IPS-18c (cell line): ENCODE data around the gene WAC.
"Not testable (repeated sequence)": the region's sequence is repeated elsewhere in the genome, so short reads cannot be mapped to it uniquely, and the experiment has no call there.

Experiments used
- H3K4me3 ChIP-seq: 2 replicates; pipeline ENCODE4 v1.7.0; 2013; ENCODE audit warnings: low read depth, mild to moderate bottlenecking, low read length, moderate library complexity; ENCODE audit not compliant: insufficient read depth
- H3K9me3 ChIP-seq: one replicate; pipeline ENCODE4 v1.6.1; 2013; ENCODE audit warnings: mild to moderate bottlenecking, low read length, moderate library complexity; ENCODE audit not compliant: control insufficient read depth, insufficient read depth

The WAC gene

DNA sequence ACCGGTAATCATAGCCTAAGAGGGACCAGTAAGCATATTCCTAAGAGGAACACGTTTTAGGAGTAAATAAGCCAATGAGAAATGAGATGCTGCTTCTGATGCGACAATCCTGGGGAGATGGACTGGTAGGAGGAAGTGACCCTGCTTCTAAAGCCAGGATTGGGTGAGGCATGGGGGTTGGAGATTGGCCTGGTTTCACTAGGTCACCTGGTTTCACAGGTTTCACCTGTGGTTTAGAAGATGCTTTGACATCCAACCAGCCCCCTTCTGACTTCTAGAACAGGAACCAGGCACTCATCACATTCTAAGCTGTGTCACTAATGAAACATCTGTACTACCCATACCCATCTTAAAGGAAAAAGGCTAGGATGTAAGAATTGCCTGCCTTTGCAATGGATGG lies 91.4 kb downstream of the WAC start:
- Histone ChIP-seq H3K9me3 (no peaks in the 10 kb centered on the region), H3K4me3 (no peak overlapping the region)

- no peak overlapping the region for H3K4me3 ChIP-seq
- no peaks in the 10 kb centered on the region for H3K9me3 ChIP-seq
These were observed 94.2 kb downstream of the WAC start for GRCh38 chr10:28627102-28627501.

GRCh38 chr10:28628184-28628893 lies 95.4 kb downstream of the WAC start:
- Histone ChIP-seq H3K9me3 (no peaks in the 10 kb centered on the region), H3K4me3 (no peak overlapping the region)

- Histone ChIP-seq H3K9me3 (no peaks in the 10 kb centered on the region), H3K4me3 (no peak overlapping the region)
These were observed 99.1 kb downstream of the WAC start for GRCh38 chr10:28631896-28632583.

GRCh38 chr10:28632584-28632945 lies 99.6 kb downstream of the WAC start:
- H3K9me3 ChIP-seq = no peaks in the 10 kb centered on the region

DNA sequence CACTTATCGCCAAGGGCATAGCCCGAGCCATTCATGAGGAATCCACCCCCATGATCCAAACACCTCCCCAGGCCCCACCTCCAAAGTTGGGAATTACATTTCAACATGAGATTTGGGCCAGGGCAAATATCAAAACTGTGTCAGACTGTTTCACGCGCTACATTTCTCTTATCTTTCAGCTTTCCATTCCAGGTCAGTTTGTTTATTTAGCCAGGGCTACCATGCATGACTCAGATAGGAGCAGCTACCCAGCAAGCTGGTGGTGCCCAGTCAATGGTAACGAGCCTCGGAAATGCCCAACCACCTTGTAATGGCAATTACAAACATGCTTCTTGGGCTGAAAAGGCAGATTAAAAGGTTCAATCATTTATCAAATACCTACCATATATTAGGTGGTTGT lies 100.8 kb downstream of the WAC start:
- Histone ChIP-seq H3K4me3 (no peak overlapping the region), H3K9me3 (no peaks in the 10 kb centered on the region)

More at GRCh38 chr10:28632584-28632945, 99.6 kb downstream of the WAC start:
- H3K4me3 ChIP-seq = no peak overlapping the region

- Histone ChIP-seq H3K4me3 (no peak overlapping the region), H3K9me3 (no peaks in the 10 kb centered on the region)
These were observed 104.4 kb downstream of the WAC start for GRCh38 chr10:28637346-28637745.

- H3K4me3 ChIP-seq = no peak overlapping the region
- H3K9me3 ChIP-seq = no peaks in the 10 kb centered on the region
These were observed 105.5 kb downstream of the WAC start for GRCh38 chr10:28638392-28638791.

DNA sequence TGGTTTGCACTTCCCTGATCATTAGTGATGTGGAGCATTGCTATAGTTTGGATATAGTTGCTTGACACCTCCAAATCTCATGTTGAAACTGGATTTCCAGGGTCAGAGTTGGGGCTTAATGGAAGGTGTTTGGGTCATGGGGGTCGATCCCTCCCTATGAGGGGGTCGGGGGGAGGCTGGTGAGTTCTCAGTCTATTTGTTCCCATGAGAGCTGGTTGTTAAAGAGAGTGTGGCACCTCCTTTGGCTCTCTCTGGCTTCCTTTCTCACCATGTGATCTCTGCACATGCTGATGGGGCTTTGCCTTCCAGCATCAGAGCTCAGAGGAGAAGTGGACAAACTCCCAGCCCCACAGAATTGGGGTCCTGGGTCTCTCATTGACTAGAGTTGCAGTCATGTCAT lies 107.6 kb downstream of the WAC start:
- no peaks in the 10 kb centered on the region for H3K9me3 ChIP-seq
- H3K4me3 ChIP-seq = no peak overlapping the region

DNA sequence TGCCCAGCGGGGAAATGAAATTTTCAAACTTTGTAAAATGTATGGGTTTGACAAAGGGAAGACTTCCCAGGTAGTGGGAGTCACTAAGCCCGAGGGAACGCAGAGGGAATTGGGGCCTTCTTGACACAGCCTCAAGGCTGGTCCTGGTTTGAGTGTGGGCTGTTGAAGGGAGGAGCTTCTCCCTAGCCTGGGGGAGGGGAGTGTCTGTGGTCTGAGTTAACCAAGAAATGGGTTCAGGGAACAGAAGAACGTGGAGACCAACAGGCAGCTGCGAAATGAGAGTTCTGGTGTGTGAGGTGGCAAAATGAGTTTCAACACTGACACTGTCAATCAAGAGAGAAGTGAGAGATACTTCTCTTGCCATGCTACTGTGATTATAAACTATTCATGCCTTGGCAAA lies 111.7 kb downstream of the WAC start:
- H3K9me3 ChIP-seq = no peaks in the 10 kb centered on the region
- H3K4me3 ChIP-seq = no peak overlapping the region

DNA sequence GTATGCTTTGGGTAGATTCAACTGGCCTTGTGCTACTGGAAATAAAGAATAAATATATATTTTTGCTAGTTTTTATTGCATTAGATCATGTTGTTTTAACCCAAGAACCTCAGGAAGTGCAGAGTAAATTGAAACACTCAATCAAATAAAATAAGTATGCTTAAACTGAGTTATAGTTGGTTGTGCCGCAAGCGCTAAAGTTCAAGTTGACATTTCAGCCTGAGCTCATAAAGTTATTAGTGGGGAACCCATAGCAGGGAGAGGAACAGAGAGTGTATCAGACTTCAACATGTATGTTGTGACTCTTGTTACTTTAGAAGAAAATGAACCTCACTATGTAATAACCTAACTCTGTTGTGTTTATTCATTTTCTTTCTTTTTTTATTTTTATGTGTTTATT lies 119.2 kb downstream of the WAC start:
- no peak overlapping the region for H3K4me3 ChIP-seq

DNA sequence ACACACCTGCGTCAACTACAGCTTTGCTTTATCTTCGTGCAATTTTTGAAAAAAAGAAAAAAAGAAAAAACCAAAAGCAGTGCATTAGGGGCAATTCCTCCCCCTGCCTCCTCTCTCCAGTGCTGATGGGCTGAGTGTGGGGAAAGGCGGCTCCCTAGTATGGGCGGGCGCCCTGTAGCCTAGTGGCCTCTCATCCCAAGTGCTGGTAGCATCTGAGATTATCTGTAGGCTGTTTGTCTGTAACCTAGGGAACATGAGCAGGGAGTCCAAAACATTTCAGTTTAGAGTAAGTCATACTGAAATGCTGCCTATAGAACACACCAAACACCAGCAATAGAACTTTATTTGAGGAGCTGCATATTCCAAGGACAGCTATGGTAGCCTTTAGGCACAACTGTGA lies 119.8 kb downstream of the WAC start:
- no peaks in the 10 kb centered on the region for H3K9me3 ChIP-seq
- no peak overlapping the region for H3K4me3 ChIP-seq

More for the DNA sequence above, 119.2 kb downstream of the WAC start:
- no peaks in the 10 kb centered on the region for H3K9me3 ChIP-seq

DNA sequence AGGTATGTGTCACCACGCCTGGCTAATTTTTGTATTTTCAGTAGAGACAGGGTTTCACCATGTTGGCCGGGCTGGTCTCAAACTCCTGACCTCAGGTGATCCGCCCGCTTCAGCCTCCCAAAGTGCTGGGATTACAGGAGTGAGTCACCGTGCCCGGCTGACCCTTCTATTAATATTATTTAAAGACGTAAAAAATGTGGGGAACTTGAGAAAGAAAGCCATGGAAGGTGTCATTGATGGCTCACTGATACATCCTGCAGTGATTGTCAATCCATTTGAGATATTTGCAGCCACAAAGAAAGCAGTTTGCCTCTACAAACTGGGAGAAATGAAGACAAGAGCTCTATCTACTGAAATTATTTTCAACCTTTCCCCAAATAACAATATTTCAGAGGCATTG lies 125.9 kb downstream of the WAC start:
- H3K9me3 ChIP-seq, H3K4me3 ChIP-seq: not testable (repeated sequence)

GRCh38 chr10:28661035-28661434 lies 128.1 kb downstream of the WAC start:
- no peak overlapping the region for H3K4me3 ChIP-seq
- no peaks in the 10 kb centered on the region for H3K9me3 ChIP-seq

DNA sequence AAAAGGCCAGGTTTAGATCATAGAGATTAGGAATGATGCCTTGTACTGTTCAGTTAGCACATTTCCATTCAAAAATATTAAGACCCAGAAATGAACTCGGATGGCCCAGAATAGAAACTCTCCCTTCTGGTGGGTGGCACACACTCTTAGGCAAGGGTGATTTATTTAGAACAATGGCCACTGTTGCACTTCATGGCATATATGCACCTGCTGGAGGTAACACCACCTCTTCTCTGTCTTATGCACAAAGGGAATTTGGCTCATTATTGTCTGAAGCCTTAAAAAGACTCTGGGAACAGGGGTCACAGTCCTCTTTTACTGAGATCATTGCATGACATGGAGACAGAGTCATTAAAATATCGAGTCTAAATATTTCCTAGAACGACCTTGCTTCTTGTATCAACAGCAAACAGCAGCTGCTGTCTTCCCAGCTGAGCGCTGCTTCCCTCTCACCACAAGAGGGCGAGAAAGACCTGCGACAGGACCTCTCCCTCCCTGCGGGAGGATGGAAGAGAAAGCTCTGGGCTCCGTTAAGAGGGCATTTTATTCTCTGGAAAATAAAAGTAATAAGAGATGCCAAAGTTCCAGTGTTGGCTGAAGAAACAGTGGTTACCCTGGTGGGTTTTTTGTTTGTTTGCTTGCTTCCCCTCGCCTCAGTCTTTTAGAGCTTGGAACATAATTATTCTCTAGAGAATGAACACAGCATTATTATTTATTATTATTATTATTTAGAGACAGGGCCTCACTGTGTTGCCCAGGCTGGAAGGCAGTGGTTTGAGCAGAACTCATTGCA lies 130.9 kb downstream of the WAC start:
- H3K9me3 ChIP-seq = no peaks in the 10 kb centered on the region
- no peak overlapping the region for H3K4me3 ChIP-seq

DNA sequence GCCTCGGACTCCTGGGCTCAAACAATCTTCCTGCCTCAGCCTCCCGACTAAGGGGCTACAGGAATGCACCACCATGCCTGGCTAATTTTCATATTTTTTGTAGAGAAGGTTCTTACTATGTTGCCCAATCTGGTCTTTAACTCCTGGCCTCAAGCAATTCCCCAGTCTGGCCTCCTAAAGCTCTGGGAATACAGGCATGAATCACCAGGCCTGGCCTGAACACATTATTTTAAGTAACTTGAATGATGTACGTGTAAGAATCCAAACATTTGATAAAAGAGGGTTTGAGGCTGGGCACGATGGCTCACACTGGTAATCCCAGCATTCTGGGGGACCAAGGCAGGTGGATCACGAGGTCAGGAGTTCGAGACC lies 131.4 kb downstream of the WAC start:
- no peaks in the 10 kb centered on the region for H3K9me3 ChIP-seq
- H3K4me3 ChIP-seq = no peak overlapping the region

DNA sequence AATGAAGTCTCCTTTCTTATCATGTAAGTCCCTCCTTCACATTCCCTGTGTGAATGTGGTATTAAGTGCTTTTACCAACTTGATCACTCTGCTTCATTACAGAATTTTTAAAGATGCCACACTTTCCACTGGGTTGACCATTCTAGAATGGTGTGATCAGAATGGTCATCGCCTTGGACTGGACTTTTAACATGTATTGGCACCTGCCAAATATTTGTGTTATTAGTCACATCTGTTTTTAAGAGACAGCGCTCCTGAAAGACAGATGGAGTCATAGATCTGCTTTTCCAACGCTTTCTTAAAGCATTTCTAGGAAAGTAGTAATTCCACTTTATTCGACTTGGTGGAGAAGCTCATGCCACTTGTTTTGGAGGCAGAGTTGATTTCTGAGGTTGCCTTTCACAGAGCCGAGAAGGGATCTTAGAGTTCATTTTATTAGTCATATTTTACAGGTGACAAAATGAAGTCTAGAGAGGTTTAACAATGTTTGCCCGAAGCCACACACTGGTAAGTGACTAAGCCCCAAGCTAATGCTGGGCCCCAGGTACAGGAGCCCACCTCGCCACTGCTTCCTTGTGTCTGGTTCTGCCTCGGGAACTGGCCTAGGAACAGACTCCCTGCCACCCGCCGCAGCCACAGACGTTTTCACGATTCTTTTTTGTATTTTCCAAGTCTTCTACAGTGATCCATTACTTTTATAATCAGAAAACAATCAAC lies 134.0 kb downstream of the WAC start:
- no peak overlapping the region for H3K4me3 ChIP-seq
- H3K9me3 ChIP-seq = no peaks in the 10 kb centered on the region
